ENCODE results near the gene MAGI2. TPM values are rescaled to one million over a fixed set of nuclear protein-coding genes. Genes with fewer than 3 reads are reported as not detected.

Gene MAGI2
- total RNA-seq, 1 experiment from 2014 or later: 0.52 TPM

DNA sequence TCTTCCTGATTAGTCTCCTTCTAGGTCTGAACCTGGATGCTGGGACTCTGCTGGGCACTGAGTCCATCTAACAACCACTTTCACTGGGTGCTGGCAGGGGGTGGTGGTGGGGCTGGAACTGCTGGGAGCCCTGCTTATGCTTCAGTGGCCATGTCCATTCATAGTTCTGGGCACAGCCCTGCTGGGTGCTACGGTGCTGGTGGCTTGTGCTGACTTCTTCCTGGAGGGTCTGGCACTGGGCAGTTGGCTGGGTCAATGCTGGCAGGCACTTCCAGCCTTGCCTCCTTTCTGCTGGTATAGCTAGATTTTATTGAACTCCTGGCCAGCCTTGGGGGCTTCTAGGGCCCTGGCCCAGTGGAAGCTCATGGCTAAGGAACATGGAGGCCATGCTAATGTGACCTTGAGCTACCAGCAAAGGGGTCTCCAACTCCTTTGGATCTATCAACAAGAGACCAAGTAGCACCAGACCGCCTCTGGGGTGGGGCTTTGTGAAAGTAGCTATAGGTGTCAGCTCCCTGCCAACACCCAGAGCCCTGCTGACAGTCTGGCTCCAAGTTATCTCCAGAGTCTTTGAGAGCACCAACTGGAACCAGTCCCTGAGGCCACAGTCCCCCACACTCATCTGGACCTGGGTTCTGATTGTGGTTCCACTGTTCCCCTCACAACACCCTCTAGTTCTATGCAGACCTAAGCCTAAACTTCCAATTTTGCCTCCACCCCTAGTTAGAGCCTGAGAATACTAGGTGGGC, 99.6 kb downstream of the MAGI2 start:
- intact Hi-C loops (cut with micrococcal nuclease; ENCODE audit: unreplicated experiment): no loop called here
- no TSS peak for BruUV-seq (replicated peaks)
- Mint-ChIP-seq H3K9me3 (ENCODE audit: low read depth, unreplicated experiment) (no peaks in the 10 kb centered on the region), H3K4me1 (ENCODE audit: low read depth, unreplicated experiment) (no peaks in the 10 kb centered on the region), H3K27me3 (ENCODE audit: unreplicated experiment) (no peaks in the 10 kb centered on the region), H3K36me3 (ENCODE audit: insufficient read depth, unreplicated experiment) (no peaks in the 10 kb centered on the region), H3K4me3 (ENCODE audit: low read depth, unreplicated experiment) (no peak overlapping the region), H3K27ac (ENCODE audit: unreplicated experiment) (no peak overlapping the region)
- TF ChIP-seq, protein P1, sequence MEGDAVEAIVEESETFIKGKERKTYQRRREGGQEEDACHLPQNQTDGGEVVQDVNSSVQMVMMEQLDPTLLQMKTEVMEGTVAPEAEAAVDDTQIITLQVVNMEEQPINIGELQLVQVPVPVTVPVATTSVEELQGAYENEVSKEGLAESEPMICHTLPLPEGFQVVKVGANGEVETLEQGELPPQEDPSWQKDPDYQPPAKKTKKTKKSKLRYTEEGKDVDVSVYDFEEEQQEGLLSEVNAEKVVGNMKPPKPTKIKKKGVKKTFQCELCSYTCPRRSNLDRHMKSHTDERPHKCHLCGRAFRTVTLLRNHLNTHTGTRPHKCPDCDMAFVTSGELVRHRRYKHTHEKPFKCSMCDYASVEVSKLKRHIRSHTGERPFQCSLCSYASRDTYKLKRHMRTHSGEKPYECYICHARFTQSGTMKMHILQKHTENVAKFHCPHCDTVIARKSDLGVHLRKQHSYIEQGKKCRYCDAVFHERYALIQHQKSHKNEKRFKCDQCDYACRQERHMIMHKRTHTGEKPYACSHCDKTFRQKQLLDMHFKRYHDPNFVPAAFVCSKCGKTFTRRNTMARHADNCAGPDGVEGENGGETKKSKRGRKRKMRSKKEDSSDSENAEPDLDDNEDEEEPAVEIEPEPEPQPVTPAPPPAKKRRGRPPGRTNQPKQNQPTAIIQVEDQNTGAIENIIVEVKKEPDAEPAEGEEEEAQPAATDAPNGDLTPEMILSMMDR (IDR thresholded peaks at IDR 0.05; ENCODE audit: unreplicated experiment): no peak
- DNase-seq: no peak
- CTCF ChIA-PET: no interaction called here

DNA sequence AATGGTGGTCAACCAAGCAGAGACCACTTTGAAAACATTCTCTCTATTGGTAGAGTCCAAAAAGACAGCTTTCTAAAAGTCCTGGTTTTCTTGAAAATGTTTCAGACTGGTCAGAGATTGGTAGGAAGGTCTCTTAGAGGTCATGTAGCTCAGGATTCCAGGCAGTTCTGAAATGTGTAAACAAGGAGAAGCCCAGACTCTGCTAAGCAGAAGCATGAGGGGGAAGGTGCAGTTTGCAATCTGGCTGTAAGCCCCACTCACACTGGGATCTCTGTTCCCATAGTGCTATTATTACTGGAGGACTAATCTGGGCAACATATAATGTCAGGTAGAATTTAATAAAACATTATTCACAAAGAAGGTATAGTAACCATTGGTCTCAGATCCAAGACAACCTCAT, 101.1 kb downstream of the MAGI2 start:
- Mint-ChIP-seq H3K9me3 (ENCODE audit: low read depth, unreplicated experiment) (no peaks in the 10 kb centered on the region), H3K27ac (ENCODE audit: unreplicated experiment) (no peak overlapping the region), H3K4me3 (ENCODE audit: low read depth, unreplicated experiment) (no peak overlapping the region), H3K36me3 (ENCODE audit: insufficient read depth, unreplicated experiment) (no peaks in the 10 kb centered on the region), H3K4me1 (ENCODE audit: low read depth, unreplicated experiment) (no peaks in the 10 kb centered on the region), H3K27me3 (ENCODE audit: unreplicated experiment) (no peaks in the 10 kb centered on the region)
- CTCF ChIA-PET: no interaction called here
- TF ChIP-seq, protein P1 (IDR thresholded peaks at IDR 0.05; ENCODE audit: unreplicated experiment): no peak
- no TSS peak for BruUV-seq (replicated peaks)
- DNase-seq: no peak
- intact Hi-C loops (cut with micrococcal nuclease; ENCODE audit: unreplicated experiment): no loop called here

DNA sequence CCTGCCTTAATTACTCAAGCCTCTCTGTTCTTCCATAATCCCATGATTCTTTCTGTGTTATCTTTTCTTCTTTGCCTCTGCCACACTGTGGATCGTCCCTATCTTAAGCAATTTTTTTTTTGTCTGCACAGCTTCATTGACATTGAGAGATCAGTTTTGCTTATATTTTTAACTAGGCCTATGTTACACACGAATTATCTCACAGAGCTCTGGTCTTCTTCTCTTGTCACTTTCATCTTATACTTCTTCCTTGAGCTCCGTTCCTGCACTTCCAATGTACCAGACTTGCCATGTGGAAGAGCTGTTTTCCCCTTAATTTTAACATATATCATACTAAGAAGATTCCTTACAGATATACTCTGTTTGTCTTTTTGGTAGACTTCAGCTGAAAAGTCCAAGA, 106.1 kb downstream of the MAGI2 start:
- no peak overlapping the region for H3K4me3 Mint-ChIP-seq (ENCODE audit: low read depth, unreplicated experiment)
- no TSS peak for BruUV-seq (replicated peaks)
- DNase-seq: no peak
- CTCF ChIA-PET: no interaction called here
- H3K27ac Mint-ChIP-seq (ENCODE audit: unreplicated experiment): no peak overlapping the region
- H3K27me3 Mint-ChIP-seq (ENCODE audit: unreplicated experiment): no peaks in the 10 kb centered on the region
- TF ChIP-seq, protein P1 (IDR thresholded peaks at IDR 0.05; ENCODE audit: unreplicated experiment): no peak
- H3K4me1 Mint-ChIP-seq (ENCODE audit: low read depth, unreplicated experiment): no peaks in the 10 kb centered on the region
- intact Hi-C loops (cut with micrococcal nuclease; ENCODE audit: unreplicated experiment): no loop called here
- no peaks in the 10 kb centered on the region for H3K9me3 Mint-ChIP-seq (ENCODE audit: low read depth, unreplicated experiment)
- no peaks in the 10 kb centered on the region for H3K36me3 Mint-ChIP-seq (ENCODE audit: insufficient read depth, unreplicated experiment)

DNA sequence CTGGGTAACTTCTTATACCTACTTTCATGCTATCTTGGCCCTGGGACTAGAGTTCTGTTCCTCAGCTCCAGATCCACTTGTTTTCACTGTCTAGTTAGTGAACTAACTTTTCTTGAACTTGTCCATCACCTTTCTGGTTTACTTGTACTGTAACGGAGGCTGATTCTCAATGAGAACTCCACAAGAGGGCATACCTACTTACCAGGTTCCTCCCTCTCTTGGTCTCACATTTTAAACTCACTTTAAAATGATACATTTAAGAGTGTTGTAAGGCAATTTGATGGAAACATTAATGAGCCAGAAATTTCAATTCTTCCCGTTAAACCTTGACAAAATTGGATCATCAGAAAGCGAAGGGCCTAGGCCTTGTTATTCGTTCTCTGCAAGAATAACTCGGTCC, 111.6 kb downstream of the MAGI2 start:
- no peak for DNase-seq
- Mint-ChIP-seq H3K36me3 (ENCODE audit: insufficient read depth, unreplicated experiment) (no peaks in the 10 kb centered on the region), H3K27me3 (ENCODE audit: unreplicated experiment) (no peaks in the 10 kb centered on the region), H3K4me1 (ENCODE audit: low read depth, unreplicated experiment) (no peaks in the 10 kb centered on the region), H3K4me3 (ENCODE audit: low read depth, unreplicated experiment) (no peak overlapping the region), H3K9me3 (ENCODE audit: low read depth, unreplicated experiment) (no peaks in the 10 kb centered on the region), H3K27ac (ENCODE audit: unreplicated experiment) (no peak overlapping the region)
- intact Hi-C loops (cut with micrococcal nuclease; ENCODE audit: unreplicated experiment): no loop called here
- CTCF ChIA-PET: no interaction called here
- no TSS peak for BruUV-seq (replicated peaks)
- TF ChIP-seq, protein P1 (IDR thresholded peaks at IDR 0.05; ENCODE audit: unreplicated experiment): no peak
